Nephron progenitor cell (in vitro differentiated cells): ENCODE results near the gene MSI2.

ENCODE experiments used
- DNase-seq: peaks from one replicate; pipeline ENCODE4 v3.0.0; 2021
- H3K27ac Mint-ChIP-seq: 2 replicates; pipeline ENCODE4 v1.8.0; 2021; ENCODE audit warnings: mild to moderate bottlenecking, moderate library complexity, mixed read lengths
- H3K27me3 Mint-ChIP-seq: 2 replicates; pipeline ENCODE4 v1.8.0; 2021; ENCODE audit warnings: mild to moderate bottlenecking, low read depth, mixed read lengths; ENCODE audit not compliant: poor library complexity
- H3K36me3 Mint-ChIP-seq: 2 replicates; pipeline ENCODE4 v1.8.0; 2021; ENCODE audit warnings: low read depth, mixed read lengths
- H3K4me1 Mint-ChIP-seq: 2 replicates; pipeline ENCODE4 v1.8.0; 2021; ENCODE audit warnings: mixed read lengths
- H3K4me3 Mint-ChIP-seq: 2 replicates; pipeline ENCODE4 v1.8.0; 2021; ENCODE audit warnings: mild to moderate bottlenecking, moderate library complexity, mixed read lengths
- H3K9me3 Mint-ChIP-seq: 2 replicates; pipeline ENCODE4 v1.8.0; 2021; ENCODE audit warnings: mild to moderate bottlenecking, moderate library complexity, mixed read lengths
- CTCF ChIP-seq: fragments of 200-600 bp; sonication (generic); IDR thresholded peaks from 2 replicates; pipeline ENCODE4 v1.5.0; 2021; ENCODE audit warnings: antibody characterized with exemption

The MSI2 gene

DNA sequence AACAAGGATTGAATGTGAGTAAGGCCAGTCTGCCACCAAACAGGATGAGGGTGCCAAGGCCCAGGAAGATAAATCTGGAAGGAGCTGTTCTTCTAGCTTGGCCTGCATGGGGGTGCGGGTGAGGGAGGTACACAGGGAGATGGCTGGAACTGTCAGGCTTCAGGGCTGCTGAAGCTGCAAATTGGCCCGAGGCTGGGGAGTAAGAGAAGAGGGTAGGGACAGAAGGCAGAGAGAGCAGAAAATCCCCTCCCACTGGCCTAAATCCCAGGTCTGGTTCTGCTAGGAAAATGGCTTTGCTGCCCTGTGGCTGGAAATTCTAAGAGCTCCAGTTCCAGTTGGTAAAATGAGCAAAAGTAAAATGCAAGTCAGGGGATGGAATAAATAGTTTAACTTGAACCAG lies 400.9 kb downstream of the MSI2 start:
- no peak for DNase-seq
- peaks cover 27% of the 10 kb centered on the region for H3K4me1 Mint-ChIP-seq
- H3K9me3 Mint-ChIP-seq: no peaks in the 10 kb centered on the region
- no peak overlapping the region for H3K4me3 Mint-ChIP-seq
- H3K27me3 Mint-ChIP-seq: no peaks in the 10 kb centered on the region
- peaks cover 63% of the 10 kb centered on the region for H3K36me3 Mint-ChIP-seq
- H3K27ac Mint-ChIP-seq: peak overlapping the region; percentile 75
- TF ChIP-seq CTCF: no peak

DNA sequence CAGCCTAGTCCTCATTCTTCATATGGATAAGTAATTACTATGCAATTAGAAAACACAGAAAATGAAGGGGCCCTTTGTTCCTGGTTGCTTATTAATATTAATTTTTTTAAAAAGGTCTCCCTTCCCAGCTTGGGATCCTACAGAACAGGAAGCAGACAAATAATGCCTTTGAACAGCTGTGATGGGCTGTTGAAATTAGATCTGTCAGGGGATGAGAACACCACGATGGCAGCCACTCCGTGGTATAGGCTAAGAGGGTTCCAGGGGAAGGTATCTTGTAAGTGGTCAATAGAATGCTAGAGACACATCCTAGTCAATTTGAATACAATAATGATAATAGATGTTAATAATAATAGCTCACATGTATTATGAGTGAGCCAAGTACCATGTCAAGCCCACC lies 405.7 kb downstream of the MSI2 start:
- H3K9me3 Mint-ChIP-seq: no peaks in the 10 kb centered on the region
- no peak for DNase-seq
- peak overlapping the region; percentile 43 for H3K27ac Mint-ChIP-seq
- peak overlapping the region; percentile 12 for H3K4me3 Mint-ChIP-seq
- no peaks in the 10 kb centered on the region for H3K27me3 Mint-ChIP-seq
- no peak for TF ChIP-seq CTCF
- H3K4me1 Mint-ChIP-seq: peaks cover 71% of the 10 kb centered on the region
- peaks cover 36% of the 10 kb centered on the region for H3K36me3 Mint-ChIP-seq

- no peak for TF ChIP-seq CTCF
- peak overlapping the region; percentile 76 for H3K4me3 Mint-ChIP-seq
- H3K27me3 Mint-ChIP-seq: no peaks in the 10 kb centered on the region
- peak; percentile 94 for DNase-seq
- peaks cover 78% of the 10 kb centered on the region for H3K4me1 Mint-ChIP-seq
- H3K36me3 Mint-ChIP-seq: peaks cover 36% of the 10 kb centered on the region
- H3K9me3 Mint-ChIP-seq: no peaks in the 10 kb centered on the region
- peak overlapping the region; percentile 88 for H3K27ac Mint-ChIP-seq
Observed at GRCh38 chr17:57662644-57663308, 406.5 kb downstream of the MSI2 start.

DNA sequence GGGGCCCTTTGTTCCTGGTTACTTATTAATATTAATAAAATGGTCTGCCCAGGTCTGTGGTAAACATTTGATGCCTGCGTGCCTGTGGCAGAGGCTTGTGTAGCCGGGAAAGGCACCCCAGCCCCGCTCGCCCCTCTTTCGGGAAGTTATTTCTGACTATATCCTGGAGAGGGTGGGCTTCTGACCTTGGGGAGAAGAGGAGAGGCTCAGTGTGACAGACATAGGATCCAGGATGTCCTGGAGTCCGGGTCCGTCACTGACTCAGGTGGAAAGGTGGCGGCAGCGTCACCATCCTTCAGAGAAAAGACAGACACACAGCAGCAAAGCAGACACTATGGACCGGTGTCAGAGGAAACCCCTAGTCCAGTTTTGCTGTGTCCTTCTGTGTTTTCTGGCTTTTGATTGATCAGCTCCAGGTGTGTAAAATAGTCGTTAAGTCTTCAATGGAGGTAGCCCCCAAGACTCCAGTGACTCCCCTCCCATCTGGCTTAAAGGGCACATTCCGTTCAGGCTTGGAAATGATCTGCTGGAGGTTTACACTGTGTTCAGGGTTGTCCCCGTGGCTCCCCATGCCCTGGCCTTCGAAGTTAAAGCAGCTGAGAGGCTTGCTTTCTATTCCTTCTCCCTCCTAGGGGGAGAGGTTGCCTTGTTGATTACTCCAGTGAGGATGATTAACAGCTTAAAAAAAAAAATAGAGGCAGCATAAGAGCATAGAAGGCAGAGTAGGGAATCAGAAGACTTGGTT lies 407.2 kb downstream of the MSI2 start:
- H3K27ac Mint-ChIP-seq: peak overlapping the region; percentile 64
- H3K36me3 Mint-ChIP-seq: peaks cover 37% of the 10 kb centered on the region
- TF ChIP-seq CTCF: no peak
- peaks cover 81% of the 10 kb centered on the region for H3K4me1 Mint-ChIP-seq
- H3K27me3 Mint-ChIP-seq: no peaks in the 10 kb centered on the region
- no peak overlapping the region for H3K4me3 Mint-ChIP-seq
- no peaks in the 10 kb centered on the region for H3K9me3 Mint-ChIP-seq
- DNase-seq: no peak

DNA sequence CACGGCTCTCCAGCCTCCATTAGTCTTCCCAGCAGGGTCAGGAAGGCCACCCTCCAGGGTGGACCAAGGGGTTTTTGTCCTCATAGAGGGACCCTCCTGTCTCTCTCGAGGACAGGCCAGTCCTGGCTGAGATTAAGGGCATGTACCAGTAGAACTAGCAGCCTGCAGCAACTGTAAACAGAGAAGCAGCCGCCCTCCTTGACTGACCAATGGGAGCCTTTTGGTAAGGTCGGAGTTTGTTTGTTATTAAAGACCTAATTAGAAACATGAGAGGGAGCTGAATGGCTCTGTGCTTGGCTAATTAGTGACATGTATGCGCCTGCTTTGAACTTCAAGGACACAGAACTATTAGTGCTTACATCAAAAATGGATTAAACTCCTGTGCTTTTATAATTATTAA lies 408.8 kb downstream of the MSI2 start:
- Mint-ChIP-seq H3K4me3 (peak overlapping the region; percentile 47), H3K27ac (peak overlapping the region; percentile 68), H3K36me3 (peaks cover 35% of the 10 kb centered on the region), H3K4me1 (peaks cover 96% of the 10 kb centered on the region), H3K9me3 (no peaks in the 10 kb centered on the region), H3K27me3 (no peaks in the 10 kb centered on the region)
- DNase-seq: no peak
- TF ChIP-seq CTCF: no peak

- no peak for DNase-seq
- no peak for TF ChIP-seq CTCF
- Mint-ChIP-seq H3K27me3 (no peaks in the 10 kb centered on the region), H3K4me1 (peaks cover 96% of the 10 kb centered on the region), H3K27ac (peak overlapping the region; percentile 97), H3K4me3 (no peak overlapping the region), H3K9me3 (no peaks in the 10 kb centered on the region), H3K36me3 (peaks cover 30% of the 10 kb centered on the region)
Observed at GRCh38 chr17:57665696-57666095, 409.4 kb downstream of the MSI2 start.
